OCI-LY7 (cell line): Measurements from ENCODE around the gene TACC3.

Experiments
- EZH2phosphoT487 ChIP-seq: fragments of 200-600 bp; sonication (generic); IDR thresholded peaks from 2 replicates; pipeline ENCODE4 v1.6.1; 2018; ENCODE audit warnings: low read depth, borderline replicate concordance, mild to moderate bottlenecking, mixed run types, antibody characterized with exemption, low read length, moderate library complexity, mixed read lengths
- TF ChIP-seq, protein P1 (sequence below): fragments of 200-600 bp; sonication (generic); conservative IDR thresholded peaks from 2 replicates; pipeline ENCODE4 v1.5.1; 2014; ENCODE audit warnings: mild to moderate bottlenecking, antibody characterized with exemption, low read length, moderate library complexity, mixed read lengths

GRCh38 chr4:1745697-1746096, 24.4 kb downstream of the TACC3 start:
- TF ChIP-seq, protein P1, sequence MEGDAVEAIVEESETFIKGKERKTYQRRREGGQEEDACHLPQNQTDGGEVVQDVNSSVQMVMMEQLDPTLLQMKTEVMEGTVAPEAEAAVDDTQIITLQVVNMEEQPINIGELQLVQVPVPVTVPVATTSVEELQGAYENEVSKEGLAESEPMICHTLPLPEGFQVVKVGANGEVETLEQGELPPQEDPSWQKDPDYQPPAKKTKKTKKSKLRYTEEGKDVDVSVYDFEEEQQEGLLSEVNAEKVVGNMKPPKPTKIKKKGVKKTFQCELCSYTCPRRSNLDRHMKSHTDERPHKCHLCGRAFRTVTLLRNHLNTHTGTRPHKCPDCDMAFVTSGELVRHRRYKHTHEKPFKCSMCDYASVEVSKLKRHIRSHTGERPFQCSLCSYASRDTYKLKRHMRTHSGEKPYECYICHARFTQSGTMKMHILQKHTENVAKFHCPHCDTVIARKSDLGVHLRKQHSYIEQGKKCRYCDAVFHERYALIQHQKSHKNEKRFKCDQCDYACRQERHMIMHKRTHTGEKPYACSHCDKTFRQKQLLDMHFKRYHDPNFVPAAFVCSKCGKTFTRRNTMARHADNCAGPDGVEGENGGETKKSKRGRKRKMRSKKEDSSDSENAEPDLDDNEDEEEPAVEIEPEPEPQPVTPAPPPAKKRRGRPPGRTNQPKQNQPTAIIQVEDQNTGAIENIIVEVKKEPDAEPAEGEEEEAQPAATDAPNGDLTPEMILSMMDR = no peak
- no peak for TF ChIP-seq EZH2phosphoT487
